Erythroblast (primary cell): ENCODE data around the gene RAP1A.

Source experiments
- DNase-seq, 2 experiments: peaks; one replicate each; lab custom pipeline; 2025; lab: John Stamatoyannopoulos, UW
- GATA1 ChIP-seq: IDR thresholded peaks from 2 replicates; pipeline ENCODE4 v1.6.1; 2011; ENCODE audit warnings: low read depth, mild to moderate bottlenecking, control low read depth, low read length, moderate library complexity
- POLR2A ChIP-seq: IDR thresholded peaks from 2 replicates; pipeline ENCODE4 v1.6.1; 2011; ENCODE audit warnings: mild to moderate bottlenecking, low read length

Gene RAP1A

DNA sequence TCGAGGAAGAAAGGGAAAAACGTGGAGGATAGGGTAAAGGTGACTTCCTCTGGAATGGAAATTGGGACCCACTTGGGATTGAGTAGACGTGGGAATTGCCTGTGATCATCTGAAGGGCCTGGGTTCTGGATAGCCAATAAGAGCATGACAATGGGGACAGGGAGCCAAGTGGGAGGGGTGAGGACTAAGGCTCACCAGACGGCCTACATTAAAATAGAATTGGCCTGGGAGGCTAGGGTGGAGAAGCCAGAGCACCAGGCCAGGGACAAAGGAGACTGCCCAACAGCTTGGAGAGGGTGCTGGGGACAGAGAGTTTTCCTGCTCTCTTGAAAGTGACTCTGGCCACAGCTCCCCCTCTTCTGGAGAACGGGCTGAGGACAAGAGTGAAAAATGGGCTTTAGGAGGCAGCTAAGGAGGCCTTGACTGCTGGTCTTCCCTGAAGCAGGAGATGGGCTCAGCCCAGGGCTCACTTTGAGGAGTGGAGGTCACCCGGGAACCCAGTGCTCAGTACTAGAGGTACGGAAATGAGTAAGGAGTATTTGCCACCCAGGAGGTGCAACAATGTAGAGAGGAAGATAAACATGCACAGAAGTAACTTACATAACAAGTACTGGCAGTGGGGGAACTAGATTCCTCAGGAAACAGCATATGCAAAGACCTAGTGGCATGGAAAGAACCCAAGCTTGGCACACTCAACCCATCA lies 100.8 kb downstream of the RAP1A start:
- no peak for DNase-seq
- TF ChIP-seq GATA1 (no peak), POLR2A (no peak)

DNA sequence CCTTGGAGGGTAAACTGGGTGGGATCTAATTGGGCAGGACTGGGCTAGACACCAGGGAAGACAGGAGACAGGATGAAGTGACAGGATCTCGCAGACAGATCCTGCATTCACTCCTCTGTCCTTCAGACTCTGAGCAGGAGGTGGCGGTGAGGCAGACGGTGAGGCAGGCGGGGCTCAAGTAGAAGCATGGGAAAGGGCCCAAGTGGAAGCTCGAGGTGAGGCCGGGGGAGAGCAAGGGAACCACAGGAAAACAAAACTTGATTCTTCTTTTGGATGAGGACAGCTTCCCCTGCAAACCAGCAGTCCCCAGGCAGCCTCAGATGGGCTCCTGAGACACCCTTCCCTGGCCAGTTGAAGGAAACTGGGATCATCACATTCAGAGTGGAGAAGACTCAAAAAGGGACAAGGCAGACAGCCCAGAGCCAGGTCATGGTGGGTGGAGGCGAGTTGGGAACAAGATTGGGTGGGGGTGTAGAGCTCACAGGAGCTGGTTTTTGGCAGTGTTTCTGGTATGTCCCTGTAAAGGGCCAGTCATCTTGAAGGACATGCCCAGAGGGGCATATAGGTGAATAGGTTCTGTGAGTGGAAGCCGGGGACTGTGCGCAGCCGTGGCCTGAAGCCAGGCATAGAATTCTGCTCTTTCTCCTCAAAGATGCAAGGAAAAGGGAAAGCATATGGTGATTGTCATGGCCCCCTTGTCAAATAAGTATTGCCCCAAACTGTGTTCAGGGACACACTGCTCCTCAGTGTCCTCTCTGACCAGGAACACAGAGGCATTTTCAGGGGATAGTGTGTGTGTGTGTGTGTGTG lies 101.6 kb downstream of the RAP1A start:
- no peak for TF ChIP-seq POLR2A
- DNase-seq: no peak

DNA sequence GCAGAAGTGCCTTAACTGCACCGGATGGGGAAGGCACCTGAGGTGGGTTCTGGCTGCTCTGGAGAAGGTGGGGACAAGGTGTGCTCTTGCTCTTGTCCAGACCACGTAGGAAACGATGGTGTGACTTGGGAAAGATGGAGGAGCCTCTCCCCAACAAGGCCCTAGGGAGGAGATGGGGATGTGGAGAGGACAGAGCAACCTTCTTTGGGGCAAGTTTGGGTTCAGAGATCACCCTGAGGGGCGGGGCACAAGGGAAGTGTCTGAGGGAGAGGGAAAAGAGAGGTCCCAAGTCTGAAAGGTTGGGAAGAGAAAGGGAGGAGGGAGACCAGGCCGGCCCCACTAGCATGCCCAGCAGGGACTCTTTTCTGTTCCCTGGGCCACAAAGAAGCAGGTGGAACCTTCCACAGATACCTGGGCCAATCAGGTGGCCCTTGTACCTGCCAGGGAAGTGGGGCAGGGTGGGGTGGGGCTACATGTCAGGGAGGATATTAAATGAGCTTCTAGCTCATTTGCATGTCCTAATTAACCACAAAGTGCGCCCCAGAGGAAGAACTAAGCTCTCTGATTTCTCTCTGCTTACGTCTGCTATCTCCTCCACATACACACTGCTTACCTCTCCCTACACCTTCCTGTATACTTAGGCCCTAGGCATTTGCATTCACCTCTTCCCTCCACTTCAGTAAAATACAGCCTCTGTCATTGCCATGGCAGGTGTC lies 103.7 kb downstream of the RAP1A start:
- DNase-seq: no peak
- TF ChIP-seq POLR2A (no peak), GATA1 (no peak)

DNA sequence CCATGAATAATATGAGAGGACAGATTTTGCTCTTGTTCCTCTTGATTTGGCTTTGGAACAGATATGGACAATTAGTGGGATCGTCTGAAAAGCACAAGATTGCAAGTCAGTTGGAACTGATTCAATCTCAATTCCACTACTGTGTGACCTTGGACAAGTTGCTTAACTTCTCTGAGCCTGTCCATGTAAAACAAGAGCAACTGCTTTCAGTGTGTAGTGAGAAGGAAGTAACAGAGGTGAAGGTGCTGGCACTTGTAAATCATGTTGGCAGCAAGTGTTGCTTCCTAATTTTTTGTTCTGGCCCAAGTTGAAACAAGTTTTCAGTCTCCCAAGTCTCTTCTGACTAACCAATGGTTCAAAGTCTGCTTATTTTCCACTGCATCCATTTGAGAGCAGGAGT lies 104.3 kb downstream of the RAP1A start:
- TF ChIP-seq POLR2A (no peak), GATA1 (no peak)
- no peak for DNase-seq

DNA sequence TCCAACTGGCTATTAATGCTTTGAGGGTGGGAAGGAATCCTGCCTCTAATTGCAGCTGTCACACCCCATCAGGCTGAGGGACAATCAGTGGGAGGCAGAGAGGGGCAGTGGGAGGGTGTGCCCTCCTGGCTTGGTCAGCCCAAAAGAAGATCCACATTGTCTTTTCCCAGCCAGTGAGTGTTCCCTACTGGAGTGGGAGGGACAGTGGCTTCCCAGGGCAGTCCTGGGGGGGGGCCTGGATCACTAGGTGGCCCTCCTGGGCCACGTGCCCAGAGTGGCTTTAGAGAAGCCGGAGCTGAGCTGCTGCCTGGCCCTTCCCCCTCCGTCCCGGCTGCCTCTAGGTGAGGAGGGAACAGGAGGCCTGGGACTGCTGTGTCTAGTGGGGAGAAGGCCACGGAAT lies 105.6 kb downstream of the RAP1A start:
- no peak for DNase-seq
- no peak for TF ChIP-seq POLR2A
- no peak for TF ChIP-seq GATA1

DNA sequence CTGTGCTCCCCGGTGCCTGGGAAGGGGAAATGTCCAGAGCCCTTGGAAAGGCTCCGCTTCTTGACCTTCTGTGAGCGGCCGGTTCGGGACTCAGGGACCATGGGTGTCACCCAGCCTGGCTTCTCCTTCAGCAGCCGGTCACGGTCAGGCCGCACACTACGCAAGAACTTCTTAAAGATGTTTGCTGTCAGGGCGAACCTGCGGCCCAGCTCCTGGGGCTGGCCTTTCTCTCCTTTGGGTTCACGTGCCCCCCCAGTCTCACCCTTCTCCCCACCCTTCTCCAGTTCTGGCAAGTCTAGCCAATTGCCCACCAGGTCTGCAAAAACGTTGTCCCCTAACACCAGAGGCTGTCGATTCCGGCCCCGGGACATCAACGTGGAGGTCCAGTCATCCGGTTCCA lies 107.5 kb downstream of the RAP1A start:
- no peak for DNase-seq
- TF ChIP-seq POLR2A (no peak), GATA1 (no peak)

DNA sequence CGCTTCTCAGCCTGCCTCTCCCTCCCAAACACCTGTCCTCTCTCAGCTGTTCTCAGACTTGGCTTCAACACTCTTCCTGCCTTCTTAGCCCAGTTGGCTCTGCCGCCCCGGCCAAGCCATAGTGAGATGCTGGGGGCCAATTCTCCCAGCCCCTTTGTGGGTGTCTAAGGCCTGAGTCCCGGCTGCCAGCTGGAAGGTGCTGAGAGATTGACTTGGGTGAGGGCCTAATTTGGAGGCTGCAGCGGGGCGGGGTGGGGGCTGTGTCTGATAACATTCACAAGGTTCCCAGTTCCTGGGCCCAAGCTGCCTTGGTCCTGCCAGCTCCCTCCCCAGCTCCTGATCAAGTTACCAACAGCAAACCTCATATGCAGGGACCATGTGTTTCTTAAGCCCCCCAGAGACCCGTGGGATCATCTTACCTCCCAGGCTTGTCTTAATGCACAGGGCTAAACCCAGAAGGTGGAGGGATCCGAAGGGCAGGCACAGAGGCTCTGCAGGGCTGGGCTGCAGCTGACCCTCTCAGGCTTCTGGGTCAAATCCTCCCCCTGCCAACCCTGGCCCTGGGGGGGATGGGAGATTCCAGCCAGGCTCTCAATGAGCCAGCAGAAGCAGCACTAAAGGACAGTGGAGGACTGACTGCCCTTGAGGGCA lies 109.8 kb downstream of the RAP1A start:
- DNase-seq: peak in 1 of 2 experiments; percentile 11
- TF ChIP-seq POLR2A (no peak), GATA1 (no peak)

DNA sequence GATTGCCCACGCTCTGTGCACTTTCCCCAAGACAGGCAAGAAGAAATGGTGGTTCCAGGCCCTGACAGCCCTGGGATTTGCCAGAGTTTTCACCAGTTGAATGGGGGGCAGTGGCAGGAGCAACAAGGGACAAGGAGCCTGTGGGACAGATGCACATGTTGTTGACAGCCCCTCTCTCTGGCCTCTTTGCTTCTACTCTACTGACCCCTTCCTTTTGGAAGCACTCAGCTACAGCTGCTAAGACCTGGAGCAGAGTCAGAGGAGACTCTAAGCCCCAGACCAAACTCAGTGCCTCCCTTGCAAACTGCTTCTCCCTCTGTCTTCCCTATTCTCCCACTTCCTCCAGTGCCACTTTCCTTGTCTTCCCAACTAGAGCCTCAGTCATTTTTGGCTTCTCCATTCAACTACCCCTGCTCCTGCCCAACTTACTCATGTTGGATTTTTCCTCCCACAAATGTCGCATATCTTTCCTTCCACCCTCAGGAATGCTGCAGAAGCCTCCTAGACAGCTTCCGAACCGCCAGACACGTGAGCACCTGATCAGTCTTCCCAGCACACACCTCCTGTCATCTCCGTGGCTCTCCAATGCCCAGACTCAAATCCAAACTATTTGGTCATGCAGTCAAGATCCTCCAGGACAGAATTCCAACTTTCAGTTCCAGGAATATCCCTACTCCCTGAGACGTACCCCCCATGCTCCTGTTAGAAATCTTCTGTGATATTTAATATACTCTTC lies 110.5 kb downstream of the RAP1A start:
- no peak for DNase-seq
- TF ChIP-seq POLR2A: no peak
- no peak for TF ChIP-seq GATA1

DNA sequence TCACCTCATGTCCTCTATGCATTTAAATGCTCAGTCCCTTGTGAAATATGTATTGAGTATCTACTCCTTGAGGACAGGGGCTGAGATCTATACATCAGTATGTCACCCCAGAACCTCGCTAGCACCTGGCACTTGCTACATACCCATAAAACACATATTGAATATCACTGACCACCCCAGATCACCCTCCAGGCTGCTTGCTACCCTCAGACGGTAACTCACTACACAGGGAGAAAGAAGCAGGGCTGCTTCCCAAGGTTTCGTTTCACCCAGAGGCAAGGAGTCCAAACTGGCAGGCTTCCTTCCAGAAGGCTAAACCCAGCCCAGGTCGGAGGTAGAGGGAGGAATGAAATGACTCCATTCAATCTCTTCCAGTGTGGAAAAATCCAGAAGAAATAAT lies 111.1 kb downstream of the RAP1A start:
- no peak for DNase-seq
- TF ChIP-seq GATA1 (no peak), POLR2A (no peak)

DNA sequence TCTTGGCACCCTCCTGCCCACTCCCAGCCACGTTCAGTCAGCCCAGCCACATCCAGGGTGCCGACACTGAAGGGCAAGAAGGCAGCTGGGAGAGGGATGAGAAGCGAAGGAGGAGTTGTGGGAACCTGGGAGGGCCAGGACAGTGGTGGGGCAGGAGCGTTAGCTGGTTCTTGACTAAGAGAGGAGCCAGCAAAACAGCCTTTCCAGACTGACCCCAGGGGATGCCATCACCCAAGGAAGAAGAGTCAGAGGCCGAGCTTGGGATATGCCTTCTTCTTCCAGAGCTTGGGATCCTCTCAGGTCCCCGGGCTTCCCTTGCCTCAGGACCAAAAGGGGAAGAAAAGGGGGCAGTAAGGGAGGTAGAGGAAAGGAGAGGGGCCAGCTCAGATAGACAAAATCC lies 112.4 kb downstream of the RAP1A start:
- TF ChIP-seq POLR2A (no peak), GATA1 (no peak)
- no peak for DNase-seq

DNA sequence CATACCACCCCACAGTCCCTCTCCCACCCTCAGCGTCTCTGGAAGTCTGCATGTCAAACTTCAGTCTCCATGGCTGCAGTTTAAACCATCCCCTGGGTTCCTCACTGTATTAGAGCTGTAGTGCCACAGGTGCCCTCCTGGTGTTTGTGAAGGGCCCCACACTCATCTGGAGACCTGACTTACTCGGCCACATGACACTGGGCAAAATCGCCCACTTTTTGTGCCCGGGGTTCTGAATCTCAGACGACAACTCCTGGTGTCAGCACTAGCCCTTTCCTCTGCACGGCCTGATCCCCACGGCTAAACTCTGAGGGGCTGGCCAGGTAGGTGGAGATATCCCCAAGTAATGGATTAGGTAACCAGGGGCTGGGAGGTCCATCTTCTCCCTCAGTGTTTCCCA lies 113.1 kb downstream of the RAP1A start:
- TF ChIP-seq POLR2A (no peak), GATA1 (no peak)

DNA sequence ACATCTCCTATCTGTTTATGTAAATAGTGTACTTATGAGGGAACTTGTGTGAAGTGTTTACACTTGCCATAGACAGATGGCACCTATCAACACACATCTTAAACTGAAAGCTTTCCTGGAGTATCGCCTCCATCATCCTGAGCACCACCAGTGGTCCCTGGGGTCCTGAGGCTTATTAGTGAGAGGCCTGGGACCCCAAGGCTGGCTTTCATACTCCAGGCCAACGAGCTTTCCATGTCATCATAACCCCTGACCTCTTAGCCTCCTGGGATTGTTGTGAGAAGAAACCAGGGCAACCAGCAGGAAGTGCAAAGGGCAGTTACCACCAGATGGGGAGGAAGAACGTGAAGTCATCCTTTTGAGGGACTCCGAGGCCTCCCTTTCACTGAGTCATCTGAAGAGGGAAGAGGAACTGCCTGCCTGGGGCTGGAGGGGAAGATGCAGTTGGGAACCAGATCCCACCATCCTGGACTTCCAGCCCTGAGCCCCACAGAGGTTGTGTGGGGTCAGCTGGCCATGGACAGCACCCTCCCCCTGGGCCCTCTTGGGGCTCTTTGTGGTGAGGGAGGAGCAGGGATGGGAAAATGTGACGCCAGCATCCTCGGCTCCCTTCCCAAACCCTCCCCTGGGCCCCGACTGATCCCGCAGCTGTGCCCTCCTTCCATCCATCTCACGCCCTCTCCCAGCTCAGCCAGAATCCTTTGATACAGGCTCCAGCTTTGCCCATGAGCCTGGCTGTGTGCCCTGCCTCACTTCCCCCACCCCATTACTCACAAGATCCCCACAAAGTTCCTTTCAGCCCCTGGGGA lies 113.8 kb downstream of the RAP1A start:
- TF ChIP-seq GATA1: no peak
- no peak for TF ChIP-seq POLR2A
- DNase-seq: peak in 1 of 2 experiments; percentile 38

More for the DNA sequence above, 113.1 kb downstream of the RAP1A start:
- no peak for DNase-seq
